H1 (cell line): ENCODE measurements around the gene FNDC10. TPM values are rescaled to one million over a fixed set of nuclear protein-coding genes. Genes with fewer than 3 reads are reported as not detected.

ENCODE experiments used
- CTCF ChIA-PET: fragments of 300-600 bp; sonication (Branson Sonifier 250); formaldehyde crosslinking; loops from one replicate; lab custom pipeline; 2021; ENCODE audit not compliant: partially characterized antibody; lab: Charles Lee
- POLR2A ChIA-PET: fragments of 300-600 bp; sonication (Branson Sonifier 250); formaldehyde crosslinking; loops from one replicate; lab custom pipeline; 2021; ENCODE audit warnings: inconsistent platforms; ENCODE audit not compliant: partially characterized antibody; lab: Charles Lee
- DNase-seq, 2 experiments: peaks; one replicate each; pipeline versions ENCODE4 v3.0.0 to v3.0.0-alpha.2; 2010 to 2022; ENCODE audit warnings: low spot score in 2 of 2, low read depth in 1 of 2, mixed read lengths in 1 of 2
- FAIRE-seq: peaks from 2 replicates; lab custom pipeline; 2011; peaks lifted over from hg19 to GRCh38; lab: Jason Lieb, UNC
- H2AFZ ChIP-seq: 2 replicates; pipeline ENCODE4 v1.8.1; 2012; ENCODE audit warnings: low read length, inconsistent platforms
- H2AK5ac ChIP-seq: 2 replicates; pipeline ENCODE4 v1.6.1; 2013; ENCODE audit warnings: low read depth, low read length
- H2BK120ac ChIP-seq: replicated peaks from 2 replicates; pipeline ENCODE3; 2013; ENCODE audit warnings: low read depth, low read length, inconsistent platforms
- H2BK12ac ChIP-seq: 2 replicates; pipeline ENCODE4 v1.6.1; 2013; ENCODE audit warnings: low read depth, low read length
- H2BK15ac ChIP-seq: 2 replicates; pipeline ENCODE4 v1.6.1; 2013; ENCODE audit warnings: low read length
- H2BK20ac ChIP-seq: 2 replicates; pipeline ENCODE4 v1.6.1; 2013; ENCODE audit warnings: low read length
- H2BK5ac ChIP-seq: 2 replicates; pipeline ENCODE4 v1.6.1; 2013; ENCODE audit warnings: low read depth, low read length
- H3K14ac ChIP-seq: 2 replicates; pipeline ENCODE4 v1.6.1; 2013; ENCODE audit warnings: inconsistent platforms; ENCODE audit not compliant: insufficient read length
- H3K18ac ChIP-seq: 2 replicates; pipeline ENCODE4 v1.6.1; 2013; ENCODE audit warnings: low read length; ENCODE audit errors: extremely low read depth
- H3K23ac ChIP-seq: 2 replicates; pipeline ENCODE4 v1.6.1; 2013; ENCODE audit warnings: inconsistent platforms; ENCODE audit not compliant: insufficient read length
- H3K23me2 ChIP-seq: 2 replicates; pipeline ENCODE4 v1.6.1; 2013; ENCODE audit warnings: low read depth, low read length
- H3K27ac ChIP-seq: 2 replicates; pipeline ENCODE4 v1.6.1; 2011; ENCODE audit warnings: low read depth, low read length, inconsistent platforms
- H3K27me3 ChIP-seq, 4 experiments: replicated peaks in 1 of 4; 1 replicate in 1 of 4; 2 replicates in 3 of 4; pipeline versions ENCODE4 v1.6.1 to v1.8.1; 2011 to 2013; ENCODE audit warnings: low read length in 3 of 4, mild to moderate bottlenecking in 3 of 4, inconsistent platforms in 2 of 4, mixed read lengths in 2 of 4, moderate library complexity in 1 of 4; ENCODE audit not compliant: control insufficient read depth in 3 of 4, insufficient read depth in 3 of 4; ENCODE audit errors: extremely low read depth in 1 of 4
- H3K36me3 ChIP-seq, 4 experiments: 2 replicates each; pipeline versions ENCODE4 v1.6.1 to v1.8.1; 2011 to 2013; ENCODE audit warnings: mild to moderate bottlenecking in 4 of 4, low read length in 3 of 4, moderate library complexity in 2 of 4, control low read depth in 1 of 4, inconsistent platforms in 1 of 4; ENCODE audit not compliant: insufficient read depth in 4 of 4, control insufficient read depth in 2 of 4
- H3K4ac ChIP-seq: replicated peaks from 2 replicates; pipeline ENCODE3; 2013; ENCODE audit warnings: low read length, low read depth, mixed read lengths, inconsistent platforms; ENCODE audit not compliant: insufficient read length
- H3K4me1 ChIP-seq, 4 experiments: replicated peaks in 1 of 4; 1 replicate in 1 of 4; 2 replicates in 3 of 4; pipeline versions ENCODE4 v1.6.1 to v1.8.1; 2011 to 2013; ENCODE audit warnings: low read length in 3 of 4, inconsistent platforms in 2 of 4, mixed read lengths in 1 of 4; ENCODE audit not compliant: insufficient read depth in 4 of 4, control insufficient read depth in 3 of 4
- H3K4me2 ChIP-seq, 2 experiments: 2 replicates each; pipeline versions ENCODE4 v1.6.1 to v1.8.1; 2011 to 2013; ENCODE audit warnings: low read depth in 2 of 2, low read length in 2 of 2, control low read depth in 1 of 2, inconsistent platforms in 1 of 2, mild to moderate bottlenecking in 1 of 2; ENCODE audit not compliant: insufficient read depth in 1 of 2
- H3K4me3 ChIP-seq, 4 experiments: fragments of 200-600, 300-600 bp in 1 of 4; sonication (generic), shearing (Covaris generic), sonication (Bioruptor Twin) in 1 of 4; 2 replicates each; pipeline versions ENCODE4 v1.5.1 to v1.8.1; 2011 to 2016; ENCODE audit warnings: low read length in 4 of 4, low read depth in 3 of 4, control low read depth in 2 of 4, inconsistent platforms in 2 of 4, mild to moderate bottlenecking in 2 of 4, mixed read lengths in 1 of 4, moderate library complexity in 1 of 4; ENCODE audit not compliant: insufficient read depth in 2 of 4; ENCODE audit errors: extremely low read depth in 1 of 4
- H3K56ac ChIP-seq: replicated peaks from 2 replicates; pipeline ENCODE3; 2013; ENCODE audit warnings: low read depth, mild to moderate bottlenecking, mixed read lengths, low read length, inconsistent platforms; ENCODE audit not compliant: insufficient read length
- H3K79me1 ChIP-seq: 2 replicates; pipeline ENCODE4 v1.6.1; 2013; ENCODE audit warnings: low read depth, low read length, control low read depth
- H3K79me2 ChIP-seq, 2 experiments: 2 replicates each; pipeline versions ENCODE4 v1.6.1 to v1.8.1; 2012 to 2013; ENCODE audit warnings: low read length in 2 of 2, mild to moderate bottlenecking in 2 of 2, inconsistent platforms in 1 of 2; ENCODE audit not compliant: insufficient read depth in 2 of 2, control insufficient read depth in 1 of 2
- H3K9ac ChIP-seq, 4 experiments: replicated peaks in 1 of 4; 1 replicate in 1 of 4; 2 replicates in 3 of 4; pipeline versions ENCODE4 v1.6.1 to v1.8.1; 2011 to 2013; ENCODE audit warnings: low read depth in 3 of 4, low read length in 3 of 4, control low read depth in 2 of 4, mild to moderate bottlenecking in 2 of 4, moderate library complexity in 2 of 4, inconsistent platforms in 1 of 4; ENCODE audit errors: extremely low read depth in 1 of 4
- H3K9me3 ChIP-seq, 2 experiments: 2 replicates each; pipeline versions ENCODE4 v1.6.1 to v1.8.1; 2012 to 2013; ENCODE audit warnings: mild to moderate bottlenecking in 2 of 2, moderate library complexity in 2 of 2, control low read depth in 1 of 2, inconsistent platforms in 1 of 2, low read depth in 1 of 2, low read length in 1 of 2, mixed read lengths in 1 of 2; ENCODE audit not compliant: insufficient read depth in 2 of 2
- H4K20me1 ChIP-seq, 2 experiments: replicated peaks in 1 of 2; 2 replicates each; pipeline versions ENCODE3 to v1.8.1; 2011 to 2013; ENCODE audit warnings: inconsistent platforms in 2 of 2, low read length in 2 of 2, mild to moderate bottlenecking in 1 of 2; ENCODE audit not compliant: insufficient read depth in 2 of 2, control insufficient read depth in 1 of 2
- H4K5ac ChIP-seq: 2 replicates; pipeline ENCODE4 v1.6.1; 2013; ENCODE audit warnings: low read length, low read depth, mixed read lengths, inconsistent platforms; ENCODE audit not compliant: insufficient read length
- H4K8ac ChIP-seq: 2 replicates; pipeline ENCODE4 v1.8.0; 2013; ENCODE audit warnings: mild to moderate bottlenecking, moderate library complexity, low read length, inconsistent platforms; ENCODE audit not compliant: insufficient read depth; ENCODE audit errors: extremely low read depth
- H4K91ac ChIP-seq: replicated peaks from 2 replicates; pipeline ENCODE3; 2013; ENCODE audit warnings: low read length, mixed read lengths, inconsistent platforms; ENCODE audit not compliant: insufficient read length
- HDAC2 ChIP-seq, 2 experiments: fragments of 300-600 bp in 1 of 2; sonication (generic) in 1 of 2; IDR thresholded peaks; 2 replicates each; pipeline ENCODE4 v1.6.1; 2011 to 2012; ENCODE audit warnings: low read depth in 2 of 2, low read length in 2 of 2, mild to moderate bottlenecking in 2 of 2, moderate library complexity in 2 of 2, borderline replicate concordance in 1 of 2, inconsistent platforms in 1 of 2
- KDM1A ChIP-seq: fragments of 200-600, 300-600 bp; sonication (generic); IDR thresholded peaks from 2 replicates; pipeline ENCODE4 v1.7.1; 2016; ENCODE audit warnings: mild to moderate bottlenecking, low read length, borderline replicate concordance
- KDM4A ChIP-seq: IDR thresholded peaks from one replicate; pipeline ENCODE4 v1.7.1; 2012; ENCODE audit warnings: low read depth, mild to moderate bottlenecking, moderate library complexity, low read length, inconsistent platforms; ENCODE audit not compliant: severe bottlenecking
- TAF7 ChIP-seq: optimal IDR thresholded peaks from 2 replicates; pipeline ENCODE3; 2011; ENCODE audit warnings: low read depth, mild to moderate bottlenecking, inconsistent platforms, low read length, moderate library complexity, borderline replicate concordance
- TEAD4 ChIP-seq: IDR thresholded peaks from 2 replicates; pipeline ENCODE4 v1.6.1; 2012; ENCODE audit warnings: low read depth, low read length, inconsistent platforms, mixed read lengths
- WGBS, 2 experiments: shearing (Covaris generic) in 1 of 2; methylation state at CpG; one replicate each; pipeline versions ENCODE4 v1.1.6 to v1.1.7; 2013 to 2015; ENCODE audit warnings: low lambda C conversion rate in 2 of 2, mixed read lengths in 2 of 2, inconsistent platforms in 1 of 2, low coverage in 1 of 2, missing lambda C conversion rate in 1 of 2; ENCODE audit not compliant: insufficient replicate concordance in 2 of 2, insufficient coverage in 1 of 2, insufficient read length in 1 of 2; ENCODE audit errors: extremely low coverage in 1 of 2, missing lambda C conversion rate in 1 of 2; 5-methylcytosine and 5-hydroxymethylcytosine counted together
- polyA plus RNA-seq, 7 experiments: library from polyadenylated mRNA; depleted of rRNA in 3 of 7; stranded (reverse) in 5 of 7; unstranded in 2 of 7; fragments of >200 nt in 5 of 7; fragments of 200-250 nt in 2 of 7; gene quantifications; 1 replicate in 5 of 7; 2 replicates in 1 of 7; 4 replicates in 1 of 7; pipeline versions ENCODE4 v1.2.1 to v1.2.3, GENCODE V29; 2011 to 2013; ENCODE audit warnings: missing spikeins in 2 of 7, mixed read lengths in 2 of 7
- total RNA-seq: library from RNA; stranded (reverse); fragmentation: NEBNext Ultra II Directional; extraction: Animal tissue kit (Norgen Biotek cat#: 25700); gene quantifications from 2 replicates; pipeline ENCODE4 v1.2.1, GENCODE V29; 2021
- TF ChIP-seq, protein P1 (sequence below), 3 experiments: IDR thresholded peaks; 1 replicate in 2 of 3; 2 replicates in 1 of 3; pipeline versions ENCODE4 v1.5.1 to v1.6.1; 2011; ENCODE audit warnings: low read length in 3 of 3, mild to moderate bottlenecking in 3 of 3, inconsistent platforms in 2 of 3, low read depth in 1 of 3, moderate library complexity in 1 of 3; ENCODE audit not compliant: insufficient read depth in 1 of 3; ENCODE audit errors: control extremely low read depth in 1 of 3

The FNDC10 gene
- total and polyA plus RNA-seq, 2 of the 8 experiments (the other 6 are each of a cell fraction or from before 2014, with no cell fraction given): 19.0 to 21.8 TPM

GRCh38 chr1:1560178-1560577 is 39.8 kb downstream of the FNDC10 start:
- H2BK20ac ChIP-seq: no peak overlapping the region
- H3K4me3 ChIP-seq: no peak overlapping the region
- H2AK5ac ChIP-seq: no peak overlapping the region
- H2AFZ ChIP-seq: no peak overlapping the region
- no peak overlapping the region for H2BK12ac ChIP-seq
- peaks cover under 1 to 27% of the 10 kb centered on the region in 2 experiments; a peak in 3 of 4 replicates for H3K79me2 ChIP-seq
- H3K9me3 ChIP-seq: no peaks in the 10 kb centered on the region
- DNase-seq: no peak
- no peak overlapping the region for H3K27ac ChIP-seq
- CTCF ChIA-PET: interaction anchor here (1.3 to 2.4 kb wide), 4 partner anchors 9 to 59 kb away, joined by 3 to 8 read pairs (median 6); no protein-coding TSS in a partner anchor
- no peak overlapping the region for H2BK5ac ChIP-seq
- no peaks in the 10 kb centered on the region for H3K4me1 ChIP-seq
- peaks cover 16 to 39% (median 24%) of the 10 kb centered on the region in 4 experiments for H3K36me3 ChIP-seq
- no peak overlapping the region for H2BK15ac ChIP-seq
- no peak overlapping the region for H3K56ac ChIP-seq
- POLR2A ChIA-PET: interaction anchor here (0.9 to 23.0 kb wide), 3 partner anchors 4 to 192 kb away, joined by 3 to 367 read pairs (median 367); no protein-coding TSS in a partner anchor
- TF ChIP-seq, protein P1, sequence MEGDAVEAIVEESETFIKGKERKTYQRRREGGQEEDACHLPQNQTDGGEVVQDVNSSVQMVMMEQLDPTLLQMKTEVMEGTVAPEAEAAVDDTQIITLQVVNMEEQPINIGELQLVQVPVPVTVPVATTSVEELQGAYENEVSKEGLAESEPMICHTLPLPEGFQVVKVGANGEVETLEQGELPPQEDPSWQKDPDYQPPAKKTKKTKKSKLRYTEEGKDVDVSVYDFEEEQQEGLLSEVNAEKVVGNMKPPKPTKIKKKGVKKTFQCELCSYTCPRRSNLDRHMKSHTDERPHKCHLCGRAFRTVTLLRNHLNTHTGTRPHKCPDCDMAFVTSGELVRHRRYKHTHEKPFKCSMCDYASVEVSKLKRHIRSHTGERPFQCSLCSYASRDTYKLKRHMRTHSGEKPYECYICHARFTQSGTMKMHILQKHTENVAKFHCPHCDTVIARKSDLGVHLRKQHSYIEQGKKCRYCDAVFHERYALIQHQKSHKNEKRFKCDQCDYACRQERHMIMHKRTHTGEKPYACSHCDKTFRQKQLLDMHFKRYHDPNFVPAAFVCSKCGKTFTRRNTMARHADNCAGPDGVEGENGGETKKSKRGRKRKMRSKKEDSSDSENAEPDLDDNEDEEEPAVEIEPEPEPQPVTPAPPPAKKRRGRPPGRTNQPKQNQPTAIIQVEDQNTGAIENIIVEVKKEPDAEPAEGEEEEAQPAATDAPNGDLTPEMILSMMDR (IDR thresholded peaks at IDR 0.05; ENCODE audit: control extremely low read depth in 1 of 3, insufficient read depth in 1 of 3, low read depth in 1 of 3, low read length in 3 of 3): no peak
- TF ChIP-seq KDM1A: no peak
- no peak for TF ChIP-seq KDM4A
- no peak for TF ChIP-seq TEAD4
- TF ChIP-seq HDAC2 (IDR thresholded peaks at IDR 0.05; ENCODE audit: borderline replicate concordance in 1 of 2, low read depth in 2 of 2, low read length in 2 of 2): no peak
- no peak for TF ChIP-seq TAF7
- H3K79me1 ChIP-seq: peaks cover 5% of the 10 kb centered on the region
- H2BK120ac ChIP-seq: no peak overlapping the region
- no peak overlapping the region for H3K9ac ChIP-seq
- FAIRE-seq: no peak
- no peak overlapping the region for H4K5ac ChIP-seq
- no peak overlapping the region for H3K4me2 ChIP-seq
- H4K8ac ChIP-seq: no peak overlapping the region
- peaks cover 11 to 31% of the 10 kb centered on the region in 2 experiments for H4K20me1 ChIP-seq
- no peak overlapping the region for H4K91ac ChIP-seq
- H3K23ac ChIP-seq: no peak overlapping the region
- no peak overlapping the region for H3K4ac ChIP-seq
- H3K27me3 ChIP-seq: no peaks in the 10 kb centered on the region
- H3K18ac ChIP-seq: no peak overlapping the region
- no peaks in the 10 kb centered on the region for H3K23me2 ChIP-seq
- H3K14ac ChIP-seq: no peak overlapping the region
- 97% methylated on average over 9 of the region's 9 CpGs; no CpG with 5 or more reads in 1 of the 2 experiments for WGBS, 2 experiments
